HT1080 (cell line): Measurements from ENCODE around the gene AADAC. TPM values are rescaled to one million over a fixed set of nuclear protein-coding genes. Genes with fewer than 3 reads are reported as not detected.
"Not testable (repeated sequence)": the region's sequence is repeated elsewhere in the genome, so short reads cannot be mapped to it uniquely, and the experiment has no call there.

Source experiments
- DNase-seq: peaks from one replicate; pipeline ENCODE4 v3.0.0-alpha.2; 2015; ENCODE audit warnings: low read depth
- total RNA-seq: library from RNA; depleted of rRNA; stranded (reverse); fragments of >200 nt; shearing (Covaris generic); gene quantifications from 2 replicates; pipeline ENCODE4 v1.2.3, GENCODE V29; 2014

AADAC gene
- total RNA-seq, 1 experiment from 2014 or later, result not detected

DNA sequence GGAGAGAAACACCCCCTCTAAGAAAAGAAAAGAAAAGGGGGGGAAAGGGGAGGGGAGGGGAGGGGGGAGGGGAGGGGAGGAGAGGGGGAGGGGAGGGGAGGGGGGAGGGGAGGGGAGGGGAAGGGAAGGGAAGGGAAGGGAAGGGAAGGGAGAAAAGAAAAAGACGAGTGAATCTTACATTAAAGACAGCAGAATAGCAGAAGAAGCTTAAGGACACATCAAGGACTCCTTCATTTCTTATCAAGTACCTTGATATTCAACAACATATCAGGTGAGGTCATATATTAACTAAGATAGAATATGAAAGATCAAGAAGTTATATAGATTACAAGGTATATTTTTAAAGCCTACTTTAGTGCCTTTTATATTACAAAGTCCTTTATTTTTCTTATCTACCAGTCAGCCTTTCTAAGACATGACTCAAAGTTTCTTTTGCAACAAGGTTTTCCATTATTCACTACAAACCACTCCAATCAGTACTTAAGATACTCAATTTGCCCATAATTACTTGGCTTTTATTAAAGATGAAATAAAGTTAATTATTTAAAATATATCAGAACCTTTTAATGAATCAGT, 17.7 kb upstream of the AADAC start:
- no peak for DNase-seq

DNA sequence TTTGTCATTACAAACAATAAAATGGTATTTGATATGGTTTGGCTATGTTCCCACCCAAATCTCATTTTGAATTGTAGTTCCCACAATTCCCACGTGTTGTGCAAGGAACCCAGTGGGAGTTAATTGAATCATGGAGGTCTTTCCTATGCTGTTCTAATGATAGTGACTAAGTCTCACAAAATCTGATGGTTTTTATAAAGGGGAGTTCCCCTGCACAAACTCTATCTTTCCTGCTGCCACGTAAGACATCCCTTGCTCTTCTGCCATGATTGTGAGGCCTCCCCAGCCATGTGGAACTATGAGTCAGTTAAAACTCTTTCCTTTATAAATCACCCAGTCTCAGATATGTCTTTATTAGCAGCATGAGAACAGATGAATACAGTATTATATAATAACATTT, 15.4 kb upstream of the AADAC start:
- peak; percentile 77 for DNase-seq

DNA sequence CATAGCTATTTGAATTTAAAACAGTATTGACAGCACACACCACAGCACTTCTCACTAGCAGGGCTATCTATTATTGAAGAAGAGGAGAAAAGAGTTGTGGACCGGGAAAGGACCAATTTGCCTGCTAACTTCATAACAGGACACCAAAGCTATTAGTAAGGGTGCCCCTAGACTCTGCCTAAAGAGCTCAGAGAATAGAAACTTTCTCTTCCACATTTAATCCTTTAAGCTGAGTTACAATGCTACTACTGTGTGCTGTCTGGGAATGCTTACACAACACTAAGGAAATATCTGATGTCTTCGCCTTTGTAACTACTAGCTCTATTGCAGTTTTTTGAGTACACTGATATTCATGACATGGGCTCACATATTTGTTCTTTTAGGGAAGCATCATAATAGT, 13.5 kb upstream of the AADAC start:
- DNase-seq, result no peak

DNA sequence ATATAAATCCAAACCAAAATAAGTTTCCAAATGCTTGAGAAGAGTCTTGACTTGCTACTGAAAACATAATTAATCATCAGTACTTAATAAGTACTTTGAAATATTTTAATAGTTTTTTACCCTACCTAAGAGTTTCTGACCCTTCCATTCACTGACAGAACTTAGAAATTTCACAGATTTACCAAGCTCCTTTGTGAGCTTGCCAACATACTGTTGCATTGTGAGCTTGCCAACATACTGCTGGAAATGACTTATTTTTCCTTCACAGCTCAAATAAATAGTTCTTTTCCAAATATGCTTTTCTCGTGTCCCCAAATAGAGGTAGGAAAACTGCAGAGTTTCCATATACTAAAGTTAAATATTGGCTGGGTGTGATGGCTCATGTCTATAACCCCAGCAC, 9.6 kb upstream of the AADAC start:
- no peak for DNase-seq

DNA sequence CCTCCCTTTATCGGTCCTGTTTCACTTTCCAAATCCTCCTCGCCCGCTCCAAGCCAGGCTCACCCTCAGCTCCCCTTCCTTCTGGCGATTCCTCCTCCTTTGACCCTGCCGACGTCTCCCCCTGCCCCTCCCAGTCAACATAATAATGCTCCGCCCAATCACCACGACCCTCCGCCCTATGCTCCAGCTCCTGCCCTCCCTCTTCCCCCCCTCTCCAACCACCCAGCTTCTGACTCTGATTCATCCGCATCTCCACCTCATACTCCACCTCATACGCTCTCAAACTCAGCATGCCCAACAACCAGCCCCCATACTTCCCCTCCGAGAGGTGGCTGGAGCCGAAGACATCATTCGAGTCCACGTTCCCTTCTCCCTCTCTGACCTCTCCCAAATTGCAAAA, 7.1 kb upstream of the AADAC start:
- no peak for DNase-seq

DNA sequence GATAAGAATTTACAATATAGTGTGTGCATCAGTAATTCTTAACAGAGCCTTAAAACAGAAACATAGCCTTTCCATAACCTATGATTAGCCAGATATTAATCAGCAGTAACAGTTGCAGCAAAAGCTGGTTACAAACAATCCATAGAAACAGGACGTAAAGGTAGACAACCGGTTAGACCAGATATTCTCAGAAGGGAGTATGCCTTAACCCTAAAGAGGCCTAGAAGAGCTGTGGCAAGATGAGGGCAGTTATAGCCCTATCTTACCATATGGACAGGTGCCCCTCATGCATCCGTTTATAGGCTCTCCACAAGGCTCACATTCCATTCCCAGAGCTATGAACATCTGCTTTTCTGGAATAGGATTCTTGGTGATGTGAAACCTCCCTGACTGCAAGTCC, 5.0 kb upstream of the AADAC start:
- not testable (repeated sequence) for DNase-seq

DNA sequence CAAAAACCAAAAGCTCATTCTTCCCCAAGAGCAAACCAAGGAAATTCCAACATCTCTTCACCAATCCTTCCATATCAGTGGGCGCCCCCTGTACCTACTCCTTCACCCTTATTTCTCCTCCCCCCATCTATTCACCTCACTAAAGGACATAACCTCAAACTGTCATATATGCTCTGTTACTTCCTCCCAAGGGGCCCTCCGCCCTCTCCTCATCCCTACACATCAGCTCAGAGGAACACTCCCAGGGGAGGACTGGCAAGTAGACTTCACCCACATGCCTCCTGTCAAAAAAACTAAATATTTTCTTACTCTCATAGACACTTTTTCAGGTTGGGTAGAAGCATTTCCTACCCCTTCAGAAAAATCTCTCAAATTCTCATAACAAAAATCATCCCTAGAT, 2.4 kb upstream of the AADAC start:
- no peak for DNase-seq

DNA sequence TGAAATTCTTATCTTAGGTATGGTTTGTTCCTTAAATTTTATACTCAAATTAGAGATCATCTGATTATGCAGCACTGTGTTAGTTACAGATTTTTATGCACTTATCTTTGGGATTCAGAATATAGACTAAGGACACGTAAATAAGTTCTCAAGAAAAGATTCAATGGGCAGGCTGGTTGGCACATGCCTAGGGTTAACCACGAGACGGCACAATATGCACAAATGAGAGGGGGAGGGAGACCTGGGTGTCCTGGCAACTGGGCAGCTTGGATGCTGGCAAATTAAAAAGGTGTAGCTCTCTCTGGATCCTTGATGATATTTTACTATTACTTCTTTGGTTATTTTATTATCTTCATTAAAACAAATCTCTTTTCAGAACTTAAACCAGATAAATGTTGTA, 672 bp downstream of the AADAC start:
- no peak for DNase-seq

DNA sequence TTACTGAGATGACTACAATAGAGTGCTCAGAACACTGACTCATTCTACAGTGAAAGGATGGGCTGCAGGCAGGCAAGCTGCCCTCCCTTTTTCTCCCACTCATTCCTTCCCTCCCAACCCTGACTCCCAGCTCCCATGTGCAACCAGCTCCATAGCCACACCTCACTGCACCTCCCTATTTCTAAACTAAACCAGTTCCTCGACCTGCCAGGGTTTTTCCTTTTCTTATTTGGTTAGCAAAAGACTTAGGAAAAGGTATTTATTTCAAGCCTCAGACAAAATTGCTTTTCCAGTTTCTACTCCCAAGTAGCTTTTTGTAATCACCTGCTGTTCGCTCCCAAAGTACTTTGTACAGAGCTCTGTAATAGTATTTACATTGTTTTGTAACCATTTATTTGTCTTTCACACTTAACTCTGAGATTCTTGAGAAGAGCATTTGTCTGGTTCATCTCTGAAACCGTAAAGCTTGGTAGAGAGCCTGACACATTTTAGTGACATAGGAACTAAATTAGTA, 2.2 kb downstream of the AADAC start:
- DNase-seq, result peak; percentile 88

DNA sequence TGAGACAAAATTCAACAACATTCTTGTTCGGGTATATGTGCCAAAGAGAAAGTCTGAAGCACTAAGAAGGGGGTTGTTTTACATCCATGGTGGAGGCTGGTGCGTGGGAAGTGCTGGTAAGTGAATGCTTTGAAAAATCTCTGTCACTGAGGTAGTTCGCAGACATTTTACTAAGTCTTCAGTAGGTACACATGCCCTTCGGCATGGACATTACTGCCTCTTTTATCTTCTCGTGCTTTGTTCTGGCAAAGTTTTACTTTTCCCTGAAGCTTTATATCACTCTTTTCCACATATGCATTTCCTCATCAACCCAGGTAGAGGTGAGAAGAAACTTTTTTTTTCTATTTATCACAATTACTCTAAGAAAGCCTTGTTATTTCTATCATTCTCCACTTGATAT, 3.6 kb downstream of the AADAC start:
- no peak for DNase-seq

DNA sequence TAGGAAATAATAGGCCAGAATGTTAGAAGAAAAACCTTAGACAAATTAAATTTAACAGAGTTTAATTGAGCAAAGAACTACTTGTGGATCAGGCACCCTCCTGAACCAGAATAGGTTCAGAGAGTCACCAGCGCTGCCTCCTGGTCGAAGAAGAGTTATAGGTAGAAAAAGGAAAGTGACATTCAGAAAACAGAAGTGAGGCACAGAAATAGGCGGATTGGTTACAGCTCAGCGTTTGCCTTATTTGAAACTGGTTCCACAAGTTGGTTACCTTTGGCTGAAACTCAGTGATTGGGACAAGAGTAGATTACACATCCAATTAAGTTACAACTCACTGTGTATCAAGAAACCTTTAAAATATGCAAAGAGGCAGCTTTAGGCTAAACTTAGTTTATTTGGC, 4.4 kb downstream of the AADAC start:
- no peak for DNase-seq

DNA sequence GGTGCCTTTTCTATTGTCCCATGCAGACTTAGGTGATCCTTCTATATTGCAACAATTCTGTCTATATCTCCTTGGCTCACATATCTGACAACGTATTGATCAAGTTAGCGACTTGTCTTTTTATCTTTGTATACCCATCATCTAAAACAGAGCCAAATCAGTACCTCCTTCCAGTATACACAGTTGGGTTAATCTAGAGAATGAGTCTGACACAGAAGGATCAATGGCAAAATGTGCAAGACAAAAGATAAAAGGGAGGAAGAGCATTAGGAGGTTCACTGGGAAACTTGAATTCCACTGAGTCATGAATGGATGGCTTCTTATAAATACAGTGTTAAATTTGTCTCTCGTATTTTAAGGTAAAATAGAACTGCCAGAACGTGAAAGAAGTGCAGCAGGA, 6.0 kb downstream of the AADAC start:
- DNase-seq, result no peak

DNA sequence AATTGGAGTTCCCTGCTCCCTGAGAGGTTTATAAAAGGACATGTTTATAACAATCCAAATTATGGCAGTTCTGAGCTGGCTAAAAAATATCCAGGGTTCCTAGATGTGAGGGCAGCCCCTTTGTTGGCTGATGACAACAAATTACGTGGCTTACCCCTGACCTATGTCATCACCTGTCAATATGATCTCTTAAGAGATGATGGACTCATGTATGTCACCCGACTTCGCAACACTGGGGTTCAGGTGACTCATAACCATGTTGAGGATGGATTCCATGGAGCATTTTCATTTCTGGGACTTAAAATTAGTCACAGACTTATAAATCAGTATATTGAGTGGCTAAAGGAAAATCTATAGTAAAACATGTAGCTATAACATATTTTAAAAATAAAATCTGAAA, 13.9 kb downstream of the AADAC start:
- peak; percentile 45 for DNase-seq

DNA sequence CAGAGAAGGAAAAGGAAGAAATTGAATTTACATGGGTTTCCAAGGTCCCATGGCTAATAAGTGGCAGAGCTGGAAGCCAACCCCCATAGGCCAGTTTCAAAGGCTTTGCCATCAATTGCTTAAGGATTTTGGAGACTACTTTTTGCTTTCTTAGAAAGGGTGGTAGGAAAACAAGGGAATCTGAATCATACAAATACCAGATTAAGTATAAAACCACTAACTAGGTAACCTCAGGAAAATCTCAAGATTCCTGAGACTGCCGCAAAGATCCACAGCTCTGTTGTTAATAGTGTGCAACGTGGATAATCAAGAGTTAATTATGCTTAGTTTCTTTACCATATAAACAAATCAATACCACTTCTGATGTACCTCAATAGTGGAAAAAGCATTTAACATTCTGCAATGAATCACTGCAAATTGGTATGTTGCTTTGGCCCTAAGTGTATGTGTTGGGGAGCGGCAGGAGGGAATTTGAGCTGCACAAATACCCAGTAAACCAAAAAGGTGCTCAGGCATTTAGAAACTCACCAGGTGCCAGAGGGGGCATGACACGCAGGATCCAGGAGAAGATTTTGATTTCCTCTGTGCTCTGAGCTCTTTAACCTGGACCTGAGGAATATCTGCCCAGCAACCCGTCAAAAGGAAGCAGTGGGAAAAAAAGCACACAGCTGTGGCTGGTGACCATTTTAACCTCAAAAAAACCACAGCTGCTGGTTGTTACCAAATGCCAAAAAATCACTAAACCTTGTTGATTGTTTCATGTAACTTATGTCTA, 22.0 kb downstream of the AADAC start:
- peak; percentile 27 for DNase-seq

DNA sequence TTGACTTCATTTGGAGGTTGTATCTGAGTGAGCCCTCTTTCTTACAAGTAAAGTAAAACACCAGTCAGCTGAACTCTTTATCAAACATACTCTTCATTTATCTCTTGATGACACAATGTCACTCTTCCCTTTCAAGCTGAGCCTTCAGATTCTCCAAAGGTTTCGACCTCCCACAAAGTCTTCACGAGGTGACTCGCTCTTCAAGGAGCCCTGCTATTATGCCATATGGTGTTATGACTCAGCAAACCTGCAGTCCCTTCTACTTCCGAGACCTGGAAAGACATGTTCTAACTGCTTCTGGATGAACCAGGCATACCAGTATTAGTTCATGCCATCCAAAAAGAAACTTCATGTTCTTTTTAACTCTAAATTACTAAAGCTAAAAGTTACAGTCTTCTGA, 23.1 kb downstream of the AADAC start:
- peak; percentile 84 for DNase-seq

DNA sequence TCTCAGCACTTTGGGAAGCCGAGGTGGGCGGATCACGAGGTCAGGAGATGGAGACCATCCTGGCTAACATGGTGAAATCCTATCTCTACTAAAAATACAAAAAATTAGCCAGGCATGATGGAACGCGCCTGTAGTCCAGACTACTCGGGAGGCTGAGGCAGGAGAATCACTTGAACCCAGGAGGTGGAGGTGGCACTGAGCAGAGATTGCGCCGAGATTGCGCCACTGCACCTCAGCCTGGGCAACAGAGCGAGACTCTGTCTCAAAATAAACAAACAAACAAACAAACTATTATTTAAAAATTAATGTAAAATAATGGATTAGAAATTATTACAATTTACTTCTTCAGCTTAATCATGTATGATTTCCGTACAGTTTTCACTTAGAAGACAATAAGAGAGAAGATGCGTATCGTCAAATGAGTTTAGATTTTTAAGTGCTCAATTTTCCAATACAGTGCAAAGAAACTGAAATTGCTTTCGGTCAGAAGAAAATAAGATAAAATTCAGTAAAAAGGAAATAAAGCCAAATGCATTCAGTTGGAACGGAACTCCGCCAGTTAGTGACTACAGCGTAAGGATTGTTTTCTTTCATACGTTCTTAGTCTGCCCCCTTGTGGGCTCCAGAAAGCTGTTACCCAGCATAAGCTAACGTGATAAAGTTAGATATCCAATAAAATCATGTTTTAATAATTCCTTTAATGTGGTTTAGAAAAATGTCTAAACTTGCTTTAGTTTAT, 24.8 kb downstream of the AADAC start:
- peak; percentile 54 for DNase-seq

DNA sequence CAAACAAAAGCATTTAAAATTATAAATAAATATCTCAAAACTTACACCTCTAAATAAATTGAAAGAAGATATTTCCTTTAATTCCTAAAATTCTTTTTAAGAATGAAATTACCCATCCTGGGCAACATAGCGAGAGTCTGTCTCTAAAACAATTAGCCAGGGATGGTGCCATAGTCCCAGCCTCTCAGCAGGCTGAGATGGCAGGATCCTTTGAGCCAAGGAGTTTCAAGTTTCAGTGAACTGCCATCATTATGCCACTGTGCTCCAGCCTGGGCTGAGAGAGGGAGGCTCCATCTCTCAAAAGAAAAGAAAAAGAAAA, 25.4 kb downstream of the AADAC start:
- no peak for DNase-seq

DNA sequence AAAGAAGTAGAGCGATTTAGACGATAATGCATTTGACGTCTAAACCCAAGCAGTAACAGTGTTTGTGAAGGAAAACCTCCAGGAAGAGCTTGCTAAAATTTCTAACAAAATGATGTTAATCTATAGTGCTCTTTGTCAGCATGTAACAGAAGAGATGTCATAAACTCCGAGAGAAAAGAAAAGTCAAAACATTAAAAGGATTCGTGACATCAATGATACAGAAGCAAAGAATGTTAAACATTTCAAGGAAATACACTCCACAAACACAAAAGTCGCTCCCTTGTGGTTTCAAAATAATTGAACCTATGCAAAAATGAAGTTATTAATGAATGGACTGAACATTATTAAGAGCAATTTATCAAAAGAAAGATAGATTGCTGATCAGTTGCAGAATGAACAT, 27.9 kb downstream of the AADAC start:
- no peak for DNase-seq

DNA sequence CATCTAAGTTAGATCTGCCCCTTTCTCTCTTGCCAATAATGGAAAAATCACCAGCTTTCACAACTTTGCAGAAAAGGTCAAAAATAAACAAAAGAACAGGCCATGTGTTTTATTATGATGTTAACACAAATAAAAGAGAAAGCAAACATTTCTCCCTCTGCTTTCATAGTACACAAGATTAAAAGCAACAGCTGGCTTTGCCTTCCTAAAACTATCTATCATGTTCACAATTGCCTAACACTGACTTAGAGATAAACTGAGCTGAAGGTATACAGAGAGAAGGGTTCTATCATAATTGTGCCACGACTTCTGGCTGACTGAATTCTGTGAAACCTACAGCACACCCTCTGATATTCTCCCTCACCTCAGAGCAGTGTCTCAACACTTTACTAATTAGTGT, 29.4 kb downstream of the AADAC start:
- DNase-seq, result no peak

DNA sequence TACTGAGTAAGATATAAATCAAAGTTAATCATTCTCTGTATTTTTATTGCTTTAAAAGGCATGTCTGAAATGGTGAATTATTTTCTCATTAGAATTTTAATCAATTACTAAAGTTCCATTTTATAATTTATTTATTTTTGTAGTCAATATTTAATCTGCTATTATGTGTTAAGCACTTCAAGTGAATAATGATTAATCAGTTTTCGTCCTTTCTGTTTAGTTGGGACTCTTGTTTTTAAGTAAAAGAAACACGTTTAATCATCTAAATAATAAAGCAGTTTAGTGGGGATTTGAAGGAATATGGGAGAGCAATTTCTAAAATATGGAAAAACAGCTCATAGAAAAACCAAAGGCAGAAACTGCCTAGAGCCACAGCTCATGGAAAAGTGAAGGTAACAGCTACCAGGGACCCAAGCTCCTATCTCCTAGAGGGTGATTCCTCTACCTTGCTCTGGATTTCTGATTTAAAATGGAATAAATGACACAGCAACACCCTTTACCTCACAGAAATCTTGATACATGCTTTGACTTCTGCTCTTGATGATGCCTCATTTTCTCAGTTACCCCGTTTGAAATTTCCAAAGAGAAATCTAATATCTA, 31.5 kb downstream of the AADAC start:
- DNase-seq, result no peak

DNA sequence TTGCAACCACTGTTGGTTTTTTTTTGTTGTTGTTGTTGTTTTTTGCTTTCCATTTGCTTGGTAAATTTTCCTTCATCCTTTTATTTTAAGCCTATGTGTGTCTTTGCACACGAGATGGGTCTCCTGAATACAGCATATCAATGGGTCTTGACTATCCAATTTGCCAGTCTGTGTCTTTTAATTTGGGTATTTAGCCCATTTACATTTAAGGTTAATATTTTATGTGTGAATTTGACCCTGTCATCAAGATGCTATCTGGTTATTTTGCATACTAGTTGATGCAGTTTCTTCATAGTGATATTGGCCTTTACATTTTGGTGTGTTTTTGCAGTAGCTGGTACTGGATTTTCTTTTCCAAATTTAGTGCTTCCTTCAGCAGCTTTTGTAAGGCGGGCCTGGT, 36.1 kb downstream of the AADAC start:
- DNase-seq, result not testable (repeated sequence)
